ENCODE data around the gene ENPP3.

Gene ENPP3

GRCh38 chr6:131602781-131603312 is 34.3 kb upstream of the ENPP3 start:
- Histone ChIP-seq H3K27ac (no peak overlapping the region), H3K4me3 (no peak overlapping the region)
- no peak for DNase-seq (ENCODE audit: low spot score)
- no peak for TF ChIP-seq CTCF (IDR thresholded peaks at IDR 0.05)

DNA sequence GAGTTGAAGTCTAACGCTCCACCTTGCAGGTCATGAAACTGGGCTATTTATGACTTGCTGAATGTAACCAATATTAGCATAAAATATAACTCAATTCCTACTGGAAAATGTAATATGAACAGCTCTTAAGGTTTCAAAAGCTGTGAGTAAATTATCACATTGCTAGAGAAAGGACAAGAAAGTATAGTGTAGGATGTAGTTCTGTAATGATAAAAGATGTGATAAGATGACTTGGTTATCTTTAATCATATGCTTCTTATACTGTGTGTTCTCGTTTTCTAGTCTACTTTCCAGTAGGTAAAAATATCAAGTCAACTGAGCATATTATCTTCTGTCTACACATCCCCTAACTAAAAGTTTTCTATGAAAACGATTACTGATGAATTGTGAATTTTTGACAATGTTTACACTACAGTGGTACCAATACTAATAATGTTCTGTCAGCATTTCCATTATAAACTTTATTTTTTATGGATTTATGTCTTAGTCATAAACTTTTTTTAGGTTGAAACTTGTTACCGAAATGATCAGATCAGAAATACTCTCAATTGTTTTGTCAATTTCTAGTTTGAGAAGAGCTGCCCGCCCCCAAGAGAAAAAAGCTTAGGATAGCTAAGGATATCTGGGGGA is 23.7 kb upstream of the ENPP3 start:
- Histone ChIP-seq H3K4me3 (no peak overlapping the region), H3K27ac (no peak overlapping the region)
- DNase-seq (ENCODE audit: low spot score), result no peak
- no peak for TF ChIP-seq CTCF (IDR thresholded peaks at IDR 0.05)

DNA sequence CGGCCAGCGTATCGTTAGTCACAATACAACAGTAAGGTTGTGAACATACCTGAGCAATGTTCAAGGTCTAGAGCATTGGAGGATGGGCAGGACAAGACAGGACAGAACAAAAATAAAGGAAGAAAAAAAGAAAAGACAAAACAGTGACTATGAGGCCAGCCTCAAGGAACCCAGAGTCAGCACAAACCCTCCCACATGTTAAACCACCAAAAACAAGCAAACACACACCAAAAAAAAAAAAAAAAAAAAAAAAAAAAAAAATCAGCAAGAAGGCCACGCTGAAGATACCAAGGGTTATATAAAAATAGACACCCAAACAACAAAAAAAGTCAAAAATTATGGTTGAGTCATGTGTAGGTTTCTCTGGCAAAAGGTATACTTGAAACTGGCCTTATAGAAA is 21.8 kb upstream of the ENPP3 start:
- no peak for TF ChIP-seq CTCF (IDR thresholded peaks at IDR 0.05)
- H3K27ac ChIP-seq, result no peak overlapping the region
- H3K4me3 ChIP-seq, result no peak overlapping the region
- DNase-seq (ENCODE audit: low spot score), result no peak

- Histone ChIP-seq H3K4me3 (peak within 1 kb of the TSS; percentile 93), H3K27ac (peak within 1 kb of the TSS; percentile 2 to 82)
- TF ChIP-seq CTCF (IDR thresholded peaks at IDR 0.05), result peak; percentile 93
- DNase-seq (ENCODE audit: low spot score), result peak; percentile 95
These were observed 9.1 kb upstream of the ENPP3 start, which contains the start of gene MED23 for GRCh38 chr6:131627724-131628682. Gene MED23 (minus strand): TSS chr6:131628242. CDS start chr6:131628049, 193 bp downstream.

GRCh38 chr6:131628726-131629125 is 8.4 kb upstream of the ENPP3 start:
- no peak for DNase-seq (ENCODE audit: low spot score)
- no peak for TF ChIP-seq CTCF (IDR thresholded peaks at IDR 0.05)
- Histone ChIP-seq H3K27ac (peak overlapping the region in 1 of 2 donors; percentile 15), H3K4me3 (peak overlapping the region; percentile 93)

DNA sequence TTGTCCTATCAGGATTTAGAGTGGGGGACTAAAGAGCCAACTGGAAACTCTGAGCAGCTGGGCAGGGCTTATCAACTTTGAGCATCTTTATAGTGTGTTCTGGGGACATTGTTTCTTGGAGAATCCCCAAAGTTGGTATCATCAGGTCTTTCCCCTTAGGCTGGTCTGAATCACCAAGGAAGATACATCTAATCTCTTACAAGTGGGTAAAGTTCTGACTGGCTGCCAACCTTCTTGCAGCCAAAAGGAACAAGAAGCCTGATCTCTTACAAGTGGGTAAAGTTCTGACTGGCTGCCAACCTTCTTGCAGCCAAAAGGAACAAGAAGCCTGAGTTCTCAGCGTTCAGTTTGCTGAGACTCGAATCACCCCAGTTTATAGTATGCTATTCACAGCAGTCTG is 7.5 kb upstream of the ENPP3 start:
- TF ChIP-seq CTCF (IDR thresholded peaks at IDR 0.05), result no peak
- Histone ChIP-seq H3K4me3 (peak overlapping the region; percentile 17), H3K27ac (peak overlapping the region; percentile 15 to 29)
- DNase-seq (ENCODE audit: low spot score), result no peak

Data from coronary artery (tissue), 2 donors.